ENCODE measurements around the gene CHST13. TPM values are rescaled to one million over a fixed set of nuclear protein-coding genes. Genes with fewer than 3 reads are reported as not detected.

The CHST13 gene
- total RNA-seq, 3 donors from 2014 or later (not counting 1 experiment from before 2014, with no cell fraction given): 0.19 to 0.20 TPM; not detected in 1

GRCh38 chr3:126548556-126549466, 24.9 kb downstream of the CHST13 start:
- Histone ChIP-seq H3K27ac (ENCODE audit: low read length) (no peak overlapping the region), H3K4me1 (ENCODE audit: control insufficient read depth, insufficient read depth, low read length) (no peaks in the 10 kb centered on the region), H3K9me3 (ENCODE audit: control insufficient read depth, insufficient read depth, low read length) (no peaks in the 10 kb centered on the region), H3K4me3 (ENCODE audit: low read length) (no peak overlapping the region), H3K27me3 (ENCODE audit: control insufficient read depth, insufficient read depth, low read length) (no peaks in the 10 kb centered on the region), H3K36me3 (ENCODE audit: control insufficient read depth, insufficient read depth, low read length) (no peaks in the 10 kb centered on the region)
- DNase-seq (no peak), ATAC-seq (peak in 1 of 3 donors; percentile 33)
- Mint-ChIP-seq H3K27ac (no peak overlapping the region), H3K27me3 (ENCODE audit: low read depth in 2 of 2) (peaks cover 0 to 10% of the 10 kb centered on the region in 2 donors), H3K9me3 (no peaks in the 10 kb centered on the region), H3K4me3 (no peak overlapping the region), H3K36me3 (no peaks in the 10 kb centered on the region), H3K4me1 (no peaks in the 10 kb centered on the region)
- intact Hi-C loops (cut with micrococcal nuclease): no loop called here
- WGBS (ENCODE audit: insufficient coverage): 68% methylated on average over 9 of the region's 9 CpGs
- TF ChIP-seq CTCF (IDR thresholded peaks at IDR 0.05): no peak

GRCh38 chr3:126549861-126550487, 26.0 kb downstream of the CHST13 start:
- TF ChIP-seq CTCF (IDR thresholded peaks at IDR 0.05): no peak
- no peaks in the 10 kb centered on the region for H3K9me3 Mint-ChIP-seq

GRCh38 chr3:126550488-126551051, 26.6 kb downstream of the CHST13 start:
- H3K9me3 ChIP-seq (ENCODE audit: control insufficient read depth, insufficient read depth, low read length): no peaks in the 10 kb centered on the region
- no peaks in the 10 kb centered on the region for H3K36me3 Mint-ChIP-seq
- H3K36me3 ChIP-seq (ENCODE audit: control insufficient read depth, insufficient read depth, low read length): no peaks in the 10 kb centered on the region
- H3K9me3 Mint-ChIP-seq: no peaks in the 10 kb centered on the region
- H3K27ac ChIP-seq (ENCODE audit: low read length): no peak overlapping the region
- ATAC-seq (no peak), DNase-seq (peak in 1 of 2 donors; percentile 10)
- no peaks in the 10 kb centered on the region for H3K4me1 Mint-ChIP-seq
- no peak overlapping the region for H3K27ac Mint-ChIP-seq
- H3K4me3 Mint-ChIP-seq: no peak overlapping the region
- TF ChIP-seq CTCF (IDR thresholded peaks at IDR 0.05): no peak
- no peaks in the 10 kb centered on the region for H3K4me1 ChIP-seq (ENCODE audit: control insufficient read depth, insufficient read depth, low read length)
- intact Hi-C loops (cut with micrococcal nuclease): no loop called here
- H3K27me3 Mint-ChIP-seq (ENCODE audit: low read depth in 2 of 2): peaks cover 0 to 10% of the 10 kb centered on the region in 2 donors
- H3K27me3 ChIP-seq (ENCODE audit: control insufficient read depth, insufficient read depth, low read length): no peaks in the 10 kb centered on the region
- no peak overlapping the region for H3K4me3 ChIP-seq (ENCODE audit: low read length)
- 90% methylated on average over 11 of the region's 11 CpGs for WGBS (ENCODE audit: insufficient coverage)

More at GRCh38 chr3:126549861-126550487, 26.0 kb downstream of the CHST13 start:
- peaks cover 0 to 10% of the 10 kb centered on the region in 2 donors for H3K27me3 Mint-ChIP-seq (ENCODE audit: low read depth in 2 of 2)
- no peaks in the 10 kb centered on the region for H3K36me3 Mint-ChIP-seq
- no peaks in the 10 kb centered on the region for H3K27me3 ChIP-seq (ENCODE audit: control insufficient read depth, insufficient read depth, low read length)
- DNase-seq: peak in 1 of 2 donors; percentile 10
- no peak for ATAC-seq
- no peaks in the 10 kb centered on the region for H3K36me3 ChIP-seq (ENCODE audit: control insufficient read depth, insufficient read depth, low read length)
- no peaks in the 10 kb centered on the region for H3K4me1 ChIP-seq (ENCODE audit: control insufficient read depth, insufficient read depth, low read length)
- no peaks in the 10 kb centered on the region for H3K9me3 ChIP-seq (ENCODE audit: control insufficient read depth, insufficient read depth, low read length)
- intact Hi-C loops (cut with micrococcal nuclease): no loop called here
- no peak overlapping the region for H3K4me3 Mint-ChIP-seq
- no peak overlapping the region for H3K4me3 ChIP-seq (ENCODE audit: low read length)
- no peaks in the 10 kb centered on the region for H3K4me1 Mint-ChIP-seq
- 83% methylated on average over 12 of the region's 12 CpGs for WGBS (ENCODE audit: insufficient coverage)
- H3K27ac Mint-ChIP-seq: no peak overlapping the region
- no peak overlapping the region for H3K27ac ChIP-seq (ENCODE audit: low read length)

All from natural killer cell (primary cell).